SU-DHL-6 (cell line): ENCODE measurements around the gene PCMT1.
"Not testable (repeated sequence)": the region's sequence is repeated elsewhere in the genome, so short reads cannot be mapped to it uniquely, and the experiment has no call there.

ENCODE experiments used
- H2AFZ ChIP-seq: fragments of 200-600 bp; sonication (generic); 2 replicates; pipeline ENCODE4 v1.6.1; 2014; ENCODE audit warnings: low read depth, mild to moderate bottlenecking, moderate library complexity, mixed read lengths, antibody characterized with exemption, low read length; ENCODE audit not compliant: severe bottlenecking
- H3F3A ChIP-seq: fragments of 200-600 bp; shearing (Covaris generic); 2 replicates; pipeline ENCODE4 v1.6.0; 2016; ENCODE audit warnings: antibody characterized with exemption, mild to moderate bottlenecking; ENCODE audit not compliant: insufficient read depth
- H3K27ac ChIP-seq: fragments of 200-600 bp; sonication (generic); 2 replicates; pipeline ENCODE4 v1.5.1; 2016; ENCODE audit warnings: low read depth, mild to moderate bottlenecking, low read length, moderate library complexity, mixed read lengths
- H3K27me3 ChIP-seq: fragments of 200-600 bp; sonication (generic), shearing (Covaris generic); 2 replicates; pipeline ENCODE4 v1.6.0; 2014; ENCODE audit warnings: mild to moderate bottlenecking, low read length
- H3K36me3 ChIP-seq: fragments of 200-600 bp; sonication (generic); 2 replicates; pipeline ENCODE4 v1.6.1; 2014; ENCODE audit warnings: mild to moderate bottlenecking, low read length, mixed read lengths
- H3K4me2 ChIP-seq: fragments of 300-600, 200-600 bp; shearing (Covaris generic), sonication (generic); 2 replicates; pipeline ENCODE4 v1.6.0; 2014; ENCODE audit warnings: low read length, low read depth, mild to moderate bottlenecking; ENCODE audit not compliant: poor library complexity, severe bottlenecking
- H3K4me3 ChIP-seq: fragments of 200-600 bp; sonication (generic); 2 replicates; pipeline ENCODE4 v1.5.1; 2014; ENCODE audit warnings: antibody characterized with exemption, low read length, mild to moderate bottlenecking, mixed read lengths; ENCODE audit not compliant: insufficient read depth, poor library complexity, severe bottlenecking
- H3K79me2 ChIP-seq: fragments of 200-600 bp; sonication (generic); 2 replicates; pipeline ENCODE4 v1.6.1; 2014; ENCODE audit warnings: mild to moderate bottlenecking, low read length, moderate library complexity; ENCODE audit not compliant: insufficient read depth
- H3K9ac ChIP-seq: fragments of 200-600 bp; sonication (generic); 2 replicates; pipeline ENCODE4 v1.7.0; 2014; ENCODE audit warnings: mild to moderate bottlenecking, low read length
- H3K9me2 ChIP-seq: fragments of 200-600 bp; sonication (generic); replicated peaks from 2 replicates; pipeline ENCODE4 v1.6.1; 2014; ENCODE audit warnings: low read length; ENCODE audit not compliant: insufficient read depth
- H3K9me3 ChIP-seq: fragments of 200-600 bp; sonication (generic); 2 replicates; pipeline ENCODE4 v1.6.1; 2014; ENCODE audit warnings: low read length, mixed read lengths; ENCODE audit not compliant: insufficient read depth
- H4K20me1 ChIP-seq: fragments of 200-600 bp; sonication (generic); 2 replicates; pipeline ENCODE4 v1.6.1; 2014; ENCODE audit warnings: low read depth, mild to moderate bottlenecking, antibody characterized with exemption, low read length, moderate library complexity, mixed read lengths
- EZH2phosphoT487 ChIP-seq: fragments of 200-600 bp; sonication (generic), shearing (Covaris generic); conservative IDR thresholded peaks from 2 replicates; pipeline ENCODE4 v1.6.1; 2018; ENCODE audit warnings: mild to moderate bottlenecking, antibody characterized with exemption, low read length, moderate library complexity, mixed read lengths
- TF ChIP-seq, protein P1 (sequence below): fragments of 200-600 bp; sonication (generic); IDR thresholded peaks from one replicate; pipeline ENCODE4 v1.5.1; 2017; ENCODE audit warnings: antibody characterized with exemption, mild to moderate bottlenecking, low read length, moderate library complexity; ENCODE audit not compliant: insufficient read depth, poor library complexity, severe bottlenecking

The PCMT1 gene

DNA sequence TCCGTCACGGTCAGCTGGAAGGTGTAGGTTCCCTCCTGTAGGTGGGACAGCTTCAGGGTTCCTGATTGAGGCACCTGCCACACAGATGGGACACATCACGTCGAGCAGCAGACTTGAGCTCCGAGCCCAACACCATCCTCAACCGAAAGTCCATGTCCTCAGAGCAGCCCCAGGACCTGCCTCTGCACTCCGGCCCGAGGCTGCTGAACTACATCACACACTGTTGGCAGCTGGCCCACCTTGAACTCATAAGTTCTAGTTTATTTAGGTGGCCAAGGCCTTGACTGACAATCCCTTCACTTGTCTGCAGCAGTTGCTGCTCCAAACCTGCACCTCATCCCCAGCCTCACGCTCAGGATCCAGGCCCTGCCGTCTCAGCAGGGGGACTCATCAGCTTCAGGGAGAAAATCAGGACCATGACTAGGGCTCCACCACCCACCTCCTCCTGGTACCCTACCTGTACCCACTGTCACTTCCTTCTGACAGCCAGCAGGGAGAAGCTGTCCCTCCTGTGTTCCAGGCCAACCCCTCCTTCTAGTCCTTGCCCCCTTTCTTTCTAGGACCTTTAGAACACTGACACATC, 93.6 kb downstream of the PCMT1 start:
- H3K4me2 ChIP-seq = no peak overlapping the region
- H3K9ac ChIP-seq = no peak overlapping the region
- H2AFZ ChIP-seq = no peak overlapping the region
- no peaks in the 10 kb centered on the region for H3K79me2 ChIP-seq
- no peaks in the 10 kb centered on the region for H4K20me1 ChIP-seq
- TF ChIP-seq, protein P1, sequence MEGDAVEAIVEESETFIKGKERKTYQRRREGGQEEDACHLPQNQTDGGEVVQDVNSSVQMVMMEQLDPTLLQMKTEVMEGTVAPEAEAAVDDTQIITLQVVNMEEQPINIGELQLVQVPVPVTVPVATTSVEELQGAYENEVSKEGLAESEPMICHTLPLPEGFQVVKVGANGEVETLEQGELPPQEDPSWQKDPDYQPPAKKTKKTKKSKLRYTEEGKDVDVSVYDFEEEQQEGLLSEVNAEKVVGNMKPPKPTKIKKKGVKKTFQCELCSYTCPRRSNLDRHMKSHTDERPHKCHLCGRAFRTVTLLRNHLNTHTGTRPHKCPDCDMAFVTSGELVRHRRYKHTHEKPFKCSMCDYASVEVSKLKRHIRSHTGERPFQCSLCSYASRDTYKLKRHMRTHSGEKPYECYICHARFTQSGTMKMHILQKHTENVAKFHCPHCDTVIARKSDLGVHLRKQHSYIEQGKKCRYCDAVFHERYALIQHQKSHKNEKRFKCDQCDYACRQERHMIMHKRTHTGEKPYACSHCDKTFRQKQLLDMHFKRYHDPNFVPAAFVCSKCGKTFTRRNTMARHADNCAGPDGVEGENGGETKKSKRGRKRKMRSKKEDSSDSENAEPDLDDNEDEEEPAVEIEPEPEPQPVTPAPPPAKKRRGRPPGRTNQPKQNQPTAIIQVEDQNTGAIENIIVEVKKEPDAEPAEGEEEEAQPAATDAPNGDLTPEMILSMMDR = no peak
- no peak for TF ChIP-seq EZH2phosphoT487
- no peaks in the 10 kb centered on the region for H3K36me3 ChIP-seq
- H3K4me3 ChIP-seq = no peak overlapping the region
- H3K9me3 ChIP-seq = no peaks in the 10 kb centered on the region
- H3K9me2 ChIP-seq = no peaks in the 10 kb centered on the region
- H3F3A ChIP-seq = no peaks in the 10 kb centered on the region
- H3K27me3 ChIP-seq = no peaks in the 10 kb centered on the region
- H3K27ac ChIP-seq = no peak overlapping the region

DNA sequence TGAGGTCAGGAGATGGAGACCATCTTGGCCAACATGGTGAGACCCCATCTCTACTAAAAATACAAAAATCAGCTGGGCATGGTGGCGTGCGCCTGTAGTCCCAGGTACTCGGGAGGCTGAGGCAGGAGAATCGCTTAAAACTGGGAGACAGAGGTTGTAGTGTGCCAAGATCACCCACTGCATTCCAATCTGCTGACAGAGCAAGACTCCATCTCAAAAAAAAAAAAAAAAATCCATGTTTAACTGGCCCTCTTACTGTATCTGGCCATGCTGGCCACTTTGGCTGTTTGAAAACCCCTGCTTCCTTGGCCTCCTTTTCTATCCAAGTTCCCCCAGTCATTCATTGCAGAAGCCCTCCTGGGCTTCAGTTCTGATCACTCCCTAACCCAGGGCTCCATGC, 94.5 kb downstream of the PCMT1 start:
- not testable (repeated sequence) for H3K36me3 ChIP-seq, H3K9me3 ChIP-seq, H3K27ac ChIP-seq, H3K9ac ChIP-seq, H3K4me3 ChIP-seq, H3F3A ChIP-seq, H2AFZ ChIP-seq, H3K27me3 ChIP-seq, H3K79me2 ChIP-seq, H3K4me2 ChIP-seq, H4K20me1 ChIP-seq, H3K9me2 ChIP-seq

DNA sequence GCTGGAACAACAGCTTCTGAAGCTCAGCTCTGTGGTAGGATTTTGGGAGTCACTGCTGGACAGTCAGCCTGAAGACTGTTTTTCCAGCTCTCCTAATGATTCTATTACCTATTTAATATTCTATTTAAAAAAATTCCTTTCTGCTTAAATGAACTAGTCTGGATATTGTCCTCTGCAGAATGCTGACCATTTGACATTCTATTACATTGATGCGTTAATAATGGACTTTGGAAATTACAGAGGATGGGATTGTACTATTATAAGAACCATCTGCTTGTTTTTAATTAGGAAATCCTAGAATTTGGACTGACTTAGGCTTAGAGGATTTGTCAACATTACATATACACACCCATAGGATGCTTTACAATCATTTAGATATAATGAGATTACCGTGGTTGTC, 94.9 kb downstream of the PCMT1 start:
- Histone ChIP-seq H3K36me3 (no peaks in the 10 kb centered on the region), H3K79me2 (no peaks in the 10 kb centered on the region), H4K20me1 (no peaks in the 10 kb centered on the region), H2AFZ (no peak overlapping the region), H3F3A (no peaks in the 10 kb centered on the region), H3K9me3 (no peaks in the 10 kb centered on the region), H3K27ac (no peak overlapping the region), H3K9ac (no peak overlapping the region), H3K27me3 (no peaks in the 10 kb centered on the region), H3K4me3 (no peak overlapping the region), H3K9me2 (no peaks in the 10 kb centered on the region), H3K4me2 (no peak overlapping the region)
- TF ChIP-seq EZH2phosphoT487 = no peak
- TF ChIP-seq, protein P1 = no peak

DNA sequence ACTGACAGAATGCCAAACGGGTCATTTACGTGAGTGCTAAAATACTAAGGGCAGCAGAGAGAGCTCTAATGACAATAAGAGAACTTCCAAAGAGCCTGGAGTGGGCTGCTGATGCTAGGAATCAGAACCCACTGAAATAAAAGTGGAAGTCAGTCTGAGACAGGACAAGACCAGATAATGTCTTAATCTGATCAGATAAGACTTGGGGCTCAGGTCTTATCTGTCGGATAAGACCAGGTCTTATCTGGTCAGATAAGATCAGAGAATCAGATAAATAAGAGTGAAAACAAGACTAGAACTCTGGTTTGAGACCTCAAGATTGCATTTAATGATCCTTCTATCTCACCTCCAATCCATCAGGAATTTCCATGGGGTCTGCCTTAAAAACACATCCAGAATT, 96.0 kb downstream of the PCMT1 start:
- H4K20me1 ChIP-seq = no peaks in the 10 kb centered on the region
- no peaks in the 10 kb centered on the region for H3F3A ChIP-seq
- H3K9me3 ChIP-seq = no peaks in the 10 kb centered on the region
- no peak for TF ChIP-seq EZH2phosphoT487
- TF ChIP-seq, protein P1 = no peak
- H3K4me3 ChIP-seq = no peak overlapping the region
- H3K27ac ChIP-seq = no peak overlapping the region
- H3K9ac ChIP-seq = no peak overlapping the region
- H3K36me3 ChIP-seq = no peaks in the 10 kb centered on the region
- H3K79me2 ChIP-seq = no peaks in the 10 kb centered on the region
- no peaks in the 10 kb centered on the region for H3K27me3 ChIP-seq
- no peak overlapping the region for H3K4me2 ChIP-seq
- no peak overlapping the region for H2AFZ ChIP-seq
- H3K9me2 ChIP-seq = no peaks in the 10 kb centered on the region
